Duodenal mucosa (tissue), 2 donors: ENCODE results near the gene MBOAT2.

ENCODE experiments used
- H3K27ac ChIP-seq: one replicate; pipeline ENCODE4 v1.7.0; 2013; ENCODE audit warnings: low read depth, low read length
- H3K27me3 ChIP-seq, 2 donors: one replicate each; pipeline ENCODE4 v1.7.0; 2013; ENCODE audit warnings: low read length in 2 of 2, control low read depth in 1 of 2; ENCODE audit not compliant: insufficient read depth in 2 of 2, control insufficient read depth in 1 of 2
- H3K36me3 ChIP-seq, 2 donors: one replicate each; pipeline ENCODE4 v1.7.0; 2013; ENCODE audit warnings: low read length in 2 of 2, control low read depth in 1 of 2; ENCODE audit not compliant: insufficient read depth in 2 of 2, control insufficient read depth in 1 of 2
- H3K4me1 ChIP-seq, 2 donors: one replicate each; pipeline ENCODE4 v1.7.0; 2013; ENCODE audit warnings: low read length in 2 of 2, control low read depth in 1 of 2; ENCODE audit not compliant: insufficient read depth in 2 of 2, control insufficient read depth in 1 of 2
- H3K4me3 ChIP-seq, 2 donors: one replicate each; pipeline ENCODE4 v1.7.0; 2013; ENCODE audit warnings: low read length in 2 of 2, low read depth in 1 of 2
- H3K9ac ChIP-seq, 2 donors: one replicate each; pipeline ENCODE4 v1.7.0; 2013; ENCODE audit warnings: low read length in 2 of 2, low read depth in 1 of 2
- H3K9me3 ChIP-seq, 2 donors: one replicate each; pipeline ENCODE4 v1.7.0; 2013; ENCODE audit warnings: low read length in 2 of 2, control low read depth in 1 of 2; ENCODE audit not compliant: control insufficient read depth in 1 of 2

The MBOAT2 gene

GRCh38 chr2:8994386-8994785, 9.1 kb downstream of the MBOAT2 start:
- Histone ChIP-seq H3K9me3 (no peaks in the 10 kb centered on the region), H3K4me3 (no peak overlapping the region), H3K36me3 (no peaks in the 10 kb centered on the region), H3K4me1 (no peaks in the 10 kb centered on the region), H3K9ac (no peak overlapping the region), H3K27me3 (peaks cover 0 to 4% of the 10 kb centered on the region in 2 donors), H3K27ac (no peak overlapping the region)

- no peak overlapping the region for H3K27ac ChIP-seq
- peaks cover 0 to 4% of the 10 kb centered on the region in 2 donors for H3K27me3 ChIP-seq
- no peaks in the 10 kb centered on the region for H3K4me1 ChIP-seq
- no peaks in the 10 kb centered on the region for H3K9me3 ChIP-seq
- H3K9ac ChIP-seq: no peak overlapping the region
- no peaks in the 10 kb centered on the region for H3K36me3 ChIP-seq
- no peak overlapping the region for H3K4me3 ChIP-seq
These were observed 9.6 kb downstream of the MBOAT2 start for GRCh38 chr2:8993902-8994278.

- no peaks in the 10 kb centered on the region for H3K4me1 ChIP-seq
- no peaks in the 10 kb centered on the region for H3K36me3 ChIP-seq
- H3K27me3 ChIP-seq: peaks cover 0 to 4% of the 10 kb centered on the region in 2 donors
- H3K27ac ChIP-seq: no peak overlapping the region
- no peaks in the 10 kb centered on the region for H3K9me3 ChIP-seq
- H3K4me3 ChIP-seq: no peak overlapping the region
- no peak overlapping the region for H3K9ac ChIP-seq
These were observed 10.1 kb downstream of the MBOAT2 start for GRCh38 chr2:8993196-8993901.

DNA sequence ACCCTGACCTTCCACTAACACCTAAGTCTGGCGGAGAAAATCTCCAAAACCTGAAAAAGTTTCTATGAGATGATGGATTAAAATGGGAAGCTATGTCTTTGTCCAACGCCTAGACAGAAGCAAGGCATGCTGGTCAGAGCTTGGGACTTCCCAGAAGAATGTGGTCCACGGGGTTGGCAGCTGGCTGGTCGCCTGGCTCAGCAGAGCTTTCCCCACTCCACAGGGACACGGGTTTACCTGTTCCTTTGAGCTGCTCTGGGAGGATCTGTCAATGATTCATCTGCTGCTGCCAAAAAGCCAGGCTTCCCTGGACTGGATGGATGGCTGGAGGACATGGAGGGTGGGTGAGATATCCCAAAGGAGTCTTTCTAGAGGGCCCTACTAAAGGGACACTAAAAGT, 10.8 kb downstream of the MBOAT2 start:
- Histone ChIP-seq H3K4me1 (no peaks in the 10 kb centered on the region), H3K4me3 (no peak overlapping the region), H3K27ac (no peak overlapping the region), H3K9me3 (no peaks in the 10 kb centered on the region), H3K27me3 (peaks cover 0 to 4% of the 10 kb centered on the region in 2 donors), H3K9ac (no peak overlapping the region), H3K36me3 (no peaks in the 10 kb centered on the region)

DNA sequence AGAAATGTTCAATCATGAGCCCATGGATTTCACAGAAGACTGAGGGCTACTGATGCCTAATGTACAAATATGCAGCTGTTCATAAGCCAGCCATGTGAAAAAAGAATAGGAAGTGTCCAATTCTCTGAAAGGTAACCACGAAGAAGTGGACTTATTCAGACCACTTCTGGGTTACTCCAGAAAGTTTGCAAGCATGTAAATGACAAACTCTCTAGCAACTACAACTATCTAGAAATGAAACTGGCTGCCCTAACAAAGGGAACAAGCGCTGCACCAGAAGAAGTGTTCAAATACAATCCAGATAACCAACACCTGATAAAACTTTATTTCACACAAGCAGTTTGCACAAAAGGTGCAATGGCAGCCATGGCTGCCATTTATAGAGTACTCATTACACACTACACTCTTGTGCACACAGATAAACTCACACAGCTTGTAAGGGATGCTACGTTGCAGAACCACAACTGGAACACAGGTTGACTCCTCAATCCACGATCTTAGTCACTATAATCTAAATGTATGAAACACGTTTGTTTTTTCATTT, 13.9 kb downstream of the MBOAT2 start:
- no peak overlapping the region for H3K27ac ChIP-seq
- no peak overlapping the region for H3K9ac ChIP-seq
- H3K36me3 ChIP-seq: no peaks in the 10 kb centered on the region
- no peak overlapping the region for H3K4me3 ChIP-seq
- no peaks in the 10 kb centered on the region for H3K9me3 ChIP-seq
- peaks cover 0 to 4% of the 10 kb centered on the region in 2 donors for H3K27me3 ChIP-seq
- no peaks in the 10 kb centered on the region for H3K4me1 ChIP-seq

- Histone ChIP-seq H3K4me1 (no peaks in the 10 kb centered on the region), H3K4me3 (no peak overlapping the region), H3K36me3 (no peaks in the 10 kb centered on the region), H3K9ac (no peak overlapping the region), H3K9me3 (no peaks in the 10 kb centered on the region), H3K27me3 (no peaks in the 10 kb centered on the region), H3K27ac (no peak overlapping the region)
These were observed 16.1 kb downstream of the MBOAT2 start for GRCh38 chr2:8987410-8987809.

DNA sequence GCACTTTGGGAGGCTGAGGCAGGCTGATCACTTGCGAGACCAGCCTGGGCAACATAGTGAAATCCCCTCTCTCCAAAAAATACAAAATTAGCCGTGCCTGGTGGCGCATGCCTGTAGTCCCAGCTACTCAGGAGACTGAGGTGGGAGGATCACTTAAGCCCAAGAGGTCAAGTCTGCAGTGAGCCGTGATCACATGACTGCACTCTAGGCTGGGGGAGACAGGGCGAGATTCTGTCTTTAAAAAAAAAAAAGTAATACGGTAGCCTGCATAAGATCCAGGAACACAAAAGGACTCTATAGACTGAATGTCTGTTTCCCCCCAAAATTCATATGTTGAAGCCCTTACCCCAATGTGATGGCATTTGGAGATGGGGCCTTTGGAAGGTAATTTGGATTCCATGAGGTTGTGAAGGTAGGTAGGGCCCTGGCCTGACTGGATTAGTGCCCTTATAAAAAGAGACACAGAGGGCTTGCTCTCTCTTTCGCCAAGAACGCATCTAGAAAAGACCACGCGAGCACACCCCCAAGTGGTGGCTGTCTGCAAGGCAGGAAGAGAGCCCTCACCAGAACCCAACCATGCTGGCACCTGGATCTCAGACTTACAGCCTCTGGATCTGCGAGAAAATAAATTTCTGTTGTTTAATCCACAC, 17.0 kb downstream of the MBOAT2 start:
- Histone ChIP-seq H3K27ac (no peak overlapping the region), H3K4me3 (no peak overlapping the region), H3K4me1 (no peaks in the 10 kb centered on the region), H3K27me3 (no peaks in the 10 kb centered on the region), H3K9me3 (no peaks in the 10 kb centered on the region), H3K9ac (no peak overlapping the region), H3K36me3 (no peaks in the 10 kb centered on the region)

DNA sequence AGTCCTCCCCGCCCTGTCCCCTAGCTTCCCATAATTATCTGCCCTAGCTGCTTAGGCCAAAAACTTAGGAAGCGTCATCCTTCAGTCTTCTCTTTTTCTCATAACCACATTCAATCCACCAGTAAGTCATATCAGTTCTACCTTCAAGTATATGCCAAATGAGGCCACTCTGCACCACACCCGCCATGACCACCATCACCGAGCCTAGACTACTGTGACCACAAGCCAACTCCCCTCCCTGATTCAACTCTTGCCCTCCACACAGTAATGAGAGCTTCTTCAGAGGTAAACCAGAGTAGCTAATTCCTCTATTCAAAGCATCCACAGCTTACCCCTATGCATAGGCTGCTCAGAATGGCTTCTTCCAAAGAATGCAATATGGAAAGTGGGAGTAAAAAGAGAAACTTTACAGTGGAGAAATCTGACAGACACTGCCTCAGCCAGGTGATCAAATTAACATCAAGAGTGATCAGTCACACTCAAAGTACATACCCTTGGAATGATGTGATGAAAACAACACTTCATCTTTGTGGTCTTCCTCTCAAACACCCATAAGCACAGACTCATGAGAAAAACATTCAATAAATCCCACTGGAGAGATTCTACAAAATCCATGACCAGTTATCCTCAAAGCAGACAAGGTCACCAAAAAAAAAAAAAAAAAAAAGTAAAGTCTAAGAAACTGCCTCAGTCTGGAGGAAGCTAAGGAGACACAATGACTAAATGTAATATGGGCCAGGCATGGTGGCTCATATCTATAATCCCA, 17.7 kb downstream of the MBOAT2 start:
- Histone ChIP-seq H3K27me3 (no peaks in the 10 kb centered on the region), H3K4me1 (no peaks in the 10 kb centered on the region), H3K27ac (no peak overlapping the region), H3K9ac (no peak overlapping the region), H3K36me3 (no peaks in the 10 kb centered on the region), H3K4me3 (no peak overlapping the region), H3K9me3 (no peaks in the 10 kb centered on the region)

DNA sequence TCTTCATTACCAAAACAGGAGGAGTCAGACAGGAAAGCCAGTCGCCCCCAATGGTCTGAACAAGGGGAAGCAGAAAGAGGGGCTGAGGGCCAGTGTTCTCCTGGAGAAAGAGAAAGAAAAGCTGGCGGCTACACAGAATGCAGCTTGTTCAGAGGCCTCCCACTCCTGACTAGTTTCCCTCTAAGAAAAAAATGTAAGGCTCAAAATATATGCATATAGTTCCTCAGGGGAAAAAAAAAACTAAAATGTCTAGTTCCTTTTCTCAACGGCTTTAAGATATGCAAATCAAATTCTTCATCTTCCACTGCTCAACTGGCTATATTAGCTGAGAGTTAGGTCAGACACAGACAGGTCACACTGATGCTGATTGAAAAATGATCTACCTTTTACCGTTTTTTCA, 18.6 kb downstream of the MBOAT2 start:
- Histone ChIP-seq H3K27ac (no peak overlapping the region), H3K9me3 (no peaks in the 10 kb centered on the region), H3K27me3 (no peaks in the 10 kb centered on the region), H3K4me3 (no peak overlapping the region), H3K36me3 (no peaks in the 10 kb centered on the region), H3K4me1 (no peaks in the 10 kb centered on the region), H3K9ac (no peak overlapping the region)

DNA sequence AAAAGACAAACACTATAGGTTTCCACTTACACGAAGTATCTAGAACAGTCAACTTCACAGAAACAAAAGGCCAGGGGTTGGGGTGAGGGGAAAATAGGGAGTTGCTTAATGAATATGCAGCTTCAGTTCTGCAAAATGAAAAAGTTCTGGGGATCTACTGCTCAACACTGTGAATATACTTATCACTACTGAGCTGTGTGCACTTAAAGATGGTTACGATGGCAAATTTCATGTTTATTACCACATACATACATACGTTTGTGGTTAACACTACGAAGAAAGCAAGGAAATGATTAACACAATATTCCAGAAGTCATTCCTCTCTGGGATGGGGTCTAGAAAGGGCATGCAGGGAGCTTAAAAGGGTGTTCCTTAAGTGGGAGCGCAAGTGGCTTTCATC, 19.3 kb downstream of the MBOAT2 start:
- Histone ChIP-seq H3K27ac (no peak overlapping the region), H3K4me3 (no peak overlapping the region), H3K9me3 (no peaks in the 10 kb centered on the region), H3K27me3 (no peaks in the 10 kb centered on the region), H3K36me3 (no peaks in the 10 kb centered on the region), H3K4me1 (no peaks in the 10 kb centered on the region), H3K9ac (no peak overlapping the region)
